H1 (cell line): ENCODE data around the gene FRMD4A. TPM values are rescaled to one million over a fixed set of nuclear protein-coding genes. Genes with fewer than 3 reads are reported as not detected.

Source experiments
- CTCF ChIA-PET: fragments of 300-600 bp; sonication (Branson Sonifier 250); formaldehyde crosslinking; loops from one replicate; lab custom pipeline; 2021; ENCODE audit not compliant: partially characterized antibody; lab: Charles Lee
- POLR2A ChIA-PET: fragments of 300-600 bp; sonication (Branson Sonifier 250); formaldehyde crosslinking; loops from one replicate; lab custom pipeline; 2021; ENCODE audit warnings: inconsistent platforms; ENCODE audit not compliant: partially characterized antibody; lab: Charles Lee
- DNase-seq, 2 experiments: peaks; one replicate each; pipeline versions ENCODE4 v3.0.0 to v3.0.0-alpha.2; 2010 to 2022; ENCODE audit warnings: low spot score in 2 of 2, low read depth in 1 of 2, mixed read lengths in 1 of 2
- FAIRE-seq: peaks from 2 replicates; lab custom pipeline; 2011; peaks lifted over from hg19 to GRCh38; lab: Jason Lieb, UNC
- H2AFZ ChIP-seq: 2 replicates; pipeline ENCODE4 v1.8.1; 2012; ENCODE audit warnings: low read length, inconsistent platforms
- H2AK5ac ChIP-seq: 2 replicates; pipeline ENCODE4 v1.6.1; 2013; ENCODE audit warnings: low read depth, low read length
- H2BK120ac ChIP-seq: replicated peaks from 2 replicates; pipeline ENCODE3; 2013; ENCODE audit warnings: low read depth, low read length, inconsistent platforms
- H2BK12ac ChIP-seq: 2 replicates; pipeline ENCODE4 v1.6.1; 2013; ENCODE audit warnings: low read depth, low read length
- H2BK15ac ChIP-seq: 2 replicates; pipeline ENCODE4 v1.6.1; 2013; ENCODE audit warnings: low read length
- H2BK20ac ChIP-seq: 2 replicates; pipeline ENCODE4 v1.6.1; 2013; ENCODE audit warnings: low read length
- H2BK5ac ChIP-seq: 2 replicates; pipeline ENCODE4 v1.6.1; 2013; ENCODE audit warnings: low read depth, low read length
- H3K14ac ChIP-seq: 2 replicates; pipeline ENCODE4 v1.6.1; 2013; ENCODE audit warnings: inconsistent platforms; ENCODE audit not compliant: insufficient read length
- H3K18ac ChIP-seq: 2 replicates; pipeline ENCODE4 v1.6.1; 2013; ENCODE audit warnings: low read length; ENCODE audit errors: extremely low read depth
- H3K23ac ChIP-seq: 2 replicates; pipeline ENCODE4 v1.6.1; 2013; ENCODE audit warnings: inconsistent platforms; ENCODE audit not compliant: insufficient read length
- H3K23me2 ChIP-seq: 2 replicates; pipeline ENCODE4 v1.6.1; 2013; ENCODE audit warnings: low read depth, low read length
- H3K27ac ChIP-seq: 2 replicates; pipeline ENCODE4 v1.6.1; 2011; ENCODE audit warnings: low read depth, low read length, inconsistent platforms
- H3K27me3 ChIP-seq, 4 experiments: replicated peaks in 1 of 4; 1 replicate in 1 of 4; 2 replicates in 3 of 4; pipeline versions ENCODE4 v1.6.1 to v1.8.1; 2011 to 2013; ENCODE audit warnings: low read length in 3 of 4, mild to moderate bottlenecking in 3 of 4, inconsistent platforms in 2 of 4, mixed read lengths in 2 of 4, moderate library complexity in 1 of 4; ENCODE audit not compliant: control insufficient read depth in 3 of 4, insufficient read depth in 3 of 4; ENCODE audit errors: extremely low read depth in 1 of 4
- H3K36me3 ChIP-seq, 4 experiments: 2 replicates each; pipeline versions ENCODE4 v1.6.1 to v1.8.1; 2011 to 2013; ENCODE audit warnings: mild to moderate bottlenecking in 4 of 4, low read length in 3 of 4, moderate library complexity in 2 of 4, control low read depth in 1 of 4, inconsistent platforms in 1 of 4; ENCODE audit not compliant: insufficient read depth in 4 of 4, control insufficient read depth in 2 of 4
- H3K4ac ChIP-seq: replicated peaks from 2 replicates; pipeline ENCODE3; 2013; ENCODE audit warnings: low read length, low read depth, mixed read lengths, inconsistent platforms; ENCODE audit not compliant: insufficient read length
- H3K4me1 ChIP-seq, 4 experiments: replicated peaks in 1 of 4; 1 replicate in 1 of 4; 2 replicates in 3 of 4; pipeline versions ENCODE4 v1.6.1 to v1.8.1; 2011 to 2013; ENCODE audit warnings: low read length in 3 of 4, inconsistent platforms in 2 of 4, mixed read lengths in 1 of 4; ENCODE audit not compliant: insufficient read depth in 4 of 4, control insufficient read depth in 3 of 4
- H3K4me2 ChIP-seq, 2 experiments: 2 replicates each; pipeline versions ENCODE4 v1.6.1 to v1.8.1; 2011 to 2013; ENCODE audit warnings: low read depth in 2 of 2, low read length in 2 of 2, control low read depth in 1 of 2, inconsistent platforms in 1 of 2, mild to moderate bottlenecking in 1 of 2; ENCODE audit not compliant: insufficient read depth in 1 of 2
- H3K4me3 ChIP-seq, 4 experiments: fragments of 200-600, 300-600 bp in 1 of 4; sonication (generic), shearing (Covaris generic), sonication (Bioruptor Twin) in 1 of 4; 2 replicates each; pipeline versions ENCODE4 v1.5.1 to v1.8.1; 2011 to 2016; ENCODE audit warnings: low read length in 4 of 4, low read depth in 3 of 4, control low read depth in 2 of 4, inconsistent platforms in 2 of 4, mild to moderate bottlenecking in 2 of 4, mixed read lengths in 1 of 4, moderate library complexity in 1 of 4; ENCODE audit not compliant: insufficient read depth in 2 of 4; ENCODE audit errors: extremely low read depth in 1 of 4
- H3K56ac ChIP-seq: replicated peaks from 2 replicates; pipeline ENCODE3; 2013; ENCODE audit warnings: low read depth, mild to moderate bottlenecking, mixed read lengths, low read length, inconsistent platforms; ENCODE audit not compliant: insufficient read length
- H3K79me1 ChIP-seq: 2 replicates; pipeline ENCODE4 v1.6.1; 2013; ENCODE audit warnings: low read depth, low read length, control low read depth
- H3K79me2 ChIP-seq, 2 experiments: 2 replicates each; pipeline versions ENCODE4 v1.6.1 to v1.8.1; 2012 to 2013; ENCODE audit warnings: low read length in 2 of 2, mild to moderate bottlenecking in 2 of 2, inconsistent platforms in 1 of 2; ENCODE audit not compliant: insufficient read depth in 2 of 2, control insufficient read depth in 1 of 2
- H3K9ac ChIP-seq, 4 experiments: replicated peaks in 1 of 4; 1 replicate in 1 of 4; 2 replicates in 3 of 4; pipeline versions ENCODE4 v1.6.1 to v1.8.1; 2011 to 2013; ENCODE audit warnings: low read depth in 3 of 4, low read length in 3 of 4, control low read depth in 2 of 4, mild to moderate bottlenecking in 2 of 4, moderate library complexity in 2 of 4, inconsistent platforms in 1 of 4; ENCODE audit errors: extremely low read depth in 1 of 4
- H3K9me3 ChIP-seq, 2 experiments: 2 replicates each; pipeline versions ENCODE4 v1.6.1 to v1.8.1; 2012 to 2013; ENCODE audit warnings: mild to moderate bottlenecking in 2 of 2, moderate library complexity in 2 of 2, control low read depth in 1 of 2, inconsistent platforms in 1 of 2, low read depth in 1 of 2, low read length in 1 of 2, mixed read lengths in 1 of 2; ENCODE audit not compliant: insufficient read depth in 2 of 2
- H4K20me1 ChIP-seq, 2 experiments: replicated peaks in 1 of 2; 2 replicates each; pipeline versions ENCODE3 to v1.8.1; 2011 to 2013; ENCODE audit warnings: inconsistent platforms in 2 of 2, low read length in 2 of 2, mild to moderate bottlenecking in 1 of 2; ENCODE audit not compliant: insufficient read depth in 2 of 2, control insufficient read depth in 1 of 2
- H4K5ac ChIP-seq: 2 replicates; pipeline ENCODE4 v1.6.1; 2013; ENCODE audit warnings: low read length, low read depth, mixed read lengths, inconsistent platforms; ENCODE audit not compliant: insufficient read length
- H4K8ac ChIP-seq: 2 replicates; pipeline ENCODE4 v1.8.0; 2013; ENCODE audit warnings: mild to moderate bottlenecking, moderate library complexity, low read length, inconsistent platforms; ENCODE audit not compliant: insufficient read depth; ENCODE audit errors: extremely low read depth
- H4K91ac ChIP-seq: replicated peaks from 2 replicates; pipeline ENCODE3; 2013; ENCODE audit warnings: low read length, mixed read lengths, inconsistent platforms; ENCODE audit not compliant: insufficient read length
- CEBPB ChIP-seq: IDR thresholded peaks from 2 replicates; pipeline ENCODE4 v1.6.1; 2012; ENCODE audit warnings: low read depth, low read length
- RXRA ChIP-seq: IDR thresholded peaks from 2 replicates; pipeline ENCODE4 v1.6.1; 2011; ENCODE audit warnings: low read depth, mild to moderate bottlenecking, low read length, moderate library complexity; ENCODE audit not compliant: insufficient read depth
- SAP30 ChIP-seq: fragments of 300-600 bp; sonication (generic); IDR thresholded peaks from 2 replicates; pipeline ENCODE4 v1.7.1; 2012; ENCODE audit warnings: low read length, moderate library complexity, mild to moderate bottlenecking, inconsistent platforms; ENCODE audit not compliant: insufficient read depth, insufficient replicate concordance
- TBP ChIP-seq: IDR thresholded peaks from 2 replicates; pipeline ENCODE4 v1.6.1; 2011; ENCODE audit warnings: low read depth, low read length, improper control_type of control experiment
- YY1 ChIP-seq: IDR thresholded peaks from 2 replicates; pipeline ENCODE4 v1.6.1; 2011; ENCODE audit warnings: low read depth, mild to moderate bottlenecking, low read length
- WGBS, 2 experiments: shearing (Covaris generic) in 1 of 2; methylation state at CpG; one replicate each; pipeline versions ENCODE4 v1.1.6 to v1.1.7; 2013 to 2015; ENCODE audit warnings: low lambda C conversion rate in 2 of 2, mixed read lengths in 2 of 2, inconsistent platforms in 1 of 2, low coverage in 1 of 2, missing lambda C conversion rate in 1 of 2; ENCODE audit not compliant: insufficient replicate concordance in 2 of 2, insufficient coverage in 1 of 2, insufficient read length in 1 of 2; ENCODE audit errors: extremely low coverage in 1 of 2, missing lambda C conversion rate in 1 of 2; 5-methylcytosine and 5-hydroxymethylcytosine counted together
- polyA plus RNA-seq, 7 experiments: library from polyadenylated mRNA; depleted of rRNA in 3 of 7; stranded (reverse) in 5 of 7; unstranded in 2 of 7; fragments of >200 nt in 5 of 7; fragments of 200-250 nt in 2 of 7; gene quantifications; 1 replicate in 5 of 7; 2 replicates in 1 of 7; 4 replicates in 1 of 7; pipeline versions ENCODE4 v1.2.1 to v1.2.3, GENCODE V29; 2011 to 2013; ENCODE audit warnings: missing spikeins in 2 of 7, mixed read lengths in 2 of 7
- total RNA-seq: library from RNA; stranded (reverse); fragmentation: NEBNext Ultra II Directional; extraction: Animal tissue kit (Norgen Biotek cat#: 25700); gene quantifications from 2 replicates; pipeline ENCODE4 v1.2.1, GENCODE V29; 2021
- TF ChIP-seq, protein P1 (sequence below): IDR thresholded peaks from 2 replicates; pipeline ENCODE4 v1.6.1; 2011; ENCODE audit warnings: low read length, improper control_type of control experiment
- TF ChIP-seq, protein P2 (sequence below), 3 experiments: IDR thresholded peaks; 1 replicate in 2 of 3; 2 replicates in 1 of 3; pipeline versions ENCODE4 v1.5.1 to v1.6.1; 2011; ENCODE audit warnings: low read length in 3 of 3, mild to moderate bottlenecking in 3 of 3, inconsistent platforms in 2 of 3, low read depth in 1 of 3, moderate library complexity in 1 of 3; ENCODE audit not compliant: insufficient read depth in 1 of 3; ENCODE audit errors: control extremely low read depth in 1 of 3

Gene FRMD4A
- total and polyA plus RNA-seq, 2 of the 8 experiments (the other 6 are each of a cell fraction or from before 2014, with no cell fraction given) = 38.6 to 39.6 TPM

DNA sequence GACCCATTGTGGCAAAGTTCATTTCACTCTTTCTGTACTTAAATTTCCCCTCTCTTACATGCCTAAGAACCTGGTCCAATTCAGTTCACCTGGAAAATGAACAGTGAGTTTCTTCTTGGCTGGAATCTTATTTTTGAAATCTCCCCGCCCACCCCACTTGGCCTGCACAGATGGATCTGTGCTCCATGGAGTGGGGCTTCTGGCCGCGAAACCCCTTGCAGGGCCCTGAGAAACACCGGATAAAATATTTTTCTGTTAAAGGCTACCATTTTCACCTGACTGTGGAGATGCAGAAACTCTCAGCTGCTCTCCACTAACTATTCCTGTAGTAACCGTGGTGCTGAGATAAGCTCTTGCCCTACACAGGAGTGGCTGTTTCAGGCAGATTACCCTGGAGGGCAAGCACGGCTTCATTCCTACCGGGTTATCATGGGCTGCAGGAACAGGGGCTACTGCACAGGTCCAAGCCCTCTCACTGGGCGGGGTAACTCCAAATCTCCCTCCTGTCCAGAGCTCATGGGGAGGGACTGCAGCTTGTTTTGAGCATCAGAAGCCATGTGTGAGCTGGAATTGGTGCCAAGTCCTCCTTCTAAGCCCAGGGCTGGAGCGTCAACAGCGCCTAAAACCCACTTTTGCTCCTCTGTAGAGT, 625.1 kb downstream of the FRMD4A start:
- CTCF ChIA-PET = interaction anchor here (1.0 to 2.5 kb wide), 5 partner anchors 11 to 70 kb away, joined by 3 to 12 read pairs (median 4); no protein-coding TSS in a partner anchor
- Histone ChIP-seq H2AK5ac (no peak overlapping the region), H4K20me1 (peaks cover 0 to 4% of the 10 kb centered on the region in 2 experiments), H3K23ac (no peak overlapping the region), H3K23me2 (peaks cover 7% of the 10 kb centered on the region), H3K4me2 (peak overlapping the region; percentile 83 to 86), H2BK5ac (peak overlapping the region; percentile 53; the same call in 1 of the 2 replicates), H4K8ac (no peak overlapping the region), H2AFZ (no peak overlapping the region), H3K36me3 (peaks cover 0 to 12% (median 3%) of the 10 kb centered on the region in 4 experiments; a peak in 6 of 8 replicates), H3K79me2 (peaks cover 0 to 10% of the 10 kb centered on the region in 2 experiments; a peak in 1 of 4 replicates), H3K4ac (peak overlapping the region; percentile 2), H2BK12ac (peak overlapping the region; percentile 10; the same call in 1 of the 2 replicates), H3K9me3 (no peaks in the 10 kb centered on the region), H2BK120ac (no peak overlapping the region), H3K9ac (no peak overlapping the region; a peak in 1 of 7 replicates), H3K4me1 (peaks cover 10 to 31% (median 20%) of the 10 kb centered on the region in 4 experiments), H3K56ac (no peak overlapping the region), H3K27me3 (no peaks in the 10 kb centered on the region), H3K4me3 (peak overlapping the region in 3 of 4 experiments; percentile 40 to 62 (median 48); a peak in 6 of 8 replicates), H3K14ac (no peak overlapping the region), H2BK15ac (no peak overlapping the region), H3K79me1 (no peaks in the 10 kb centered on the region), H3K27ac (peak overlapping the region; percentile 44; the same call in 1 of the 2 replicates), H4K5ac (peak overlapping the region; percentile 44), H3K18ac (0 out of 2 replicates have a peak overlapping the region, but pooled peaks have one; percentile 41), H2BK20ac (0 out of 2 replicates have a peak overlapping the region, but pooled peaks have one; percentile 28), H4K91ac (peak overlapping the region; percentile 45)
- 81% methylated on average over 10 of the region's 10 CpGs; no CpG with 5 or more reads in 1 of the 2 experiments for WGBS, 2 experiments
- POLR2A ChIA-PET = interaction anchor here (0.8 to 1.6 kb wide), 5 partner anchors 9 to 54 kb away, joined by 3 to 5 read pairs (median 4); no protein-coding TSS in a partner anchor
- DNase-seq (no peak), FAIRE-seq (no peak)
- TF ChIP-seq, protein P1, sequence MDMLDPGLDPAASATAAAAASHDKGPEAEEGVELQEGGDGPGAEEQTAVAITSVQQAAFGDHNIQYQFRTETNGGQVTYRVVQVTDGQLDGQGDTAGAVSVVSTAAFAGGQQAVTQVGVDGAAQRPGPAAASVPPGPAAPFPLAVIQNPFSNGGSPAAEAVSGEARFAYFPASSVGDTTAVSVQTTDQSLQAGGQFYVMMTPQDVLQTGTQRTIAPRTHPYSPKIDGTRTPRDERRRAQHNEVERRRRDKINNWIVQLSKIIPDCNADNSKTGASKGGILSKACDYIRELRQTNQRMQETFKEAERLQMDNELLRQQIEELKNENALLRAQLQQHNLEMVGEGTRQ = no peak
- TF ChIP-seq RXRA = no peak
- TF ChIP-seq CEBPB = no peak
- no peak for TF ChIP-seq SAP30
- TF ChIP-seq TBP = no peak
- TF ChIP-seq YY1 = no peak
- TF ChIP-seq, protein P2, sequence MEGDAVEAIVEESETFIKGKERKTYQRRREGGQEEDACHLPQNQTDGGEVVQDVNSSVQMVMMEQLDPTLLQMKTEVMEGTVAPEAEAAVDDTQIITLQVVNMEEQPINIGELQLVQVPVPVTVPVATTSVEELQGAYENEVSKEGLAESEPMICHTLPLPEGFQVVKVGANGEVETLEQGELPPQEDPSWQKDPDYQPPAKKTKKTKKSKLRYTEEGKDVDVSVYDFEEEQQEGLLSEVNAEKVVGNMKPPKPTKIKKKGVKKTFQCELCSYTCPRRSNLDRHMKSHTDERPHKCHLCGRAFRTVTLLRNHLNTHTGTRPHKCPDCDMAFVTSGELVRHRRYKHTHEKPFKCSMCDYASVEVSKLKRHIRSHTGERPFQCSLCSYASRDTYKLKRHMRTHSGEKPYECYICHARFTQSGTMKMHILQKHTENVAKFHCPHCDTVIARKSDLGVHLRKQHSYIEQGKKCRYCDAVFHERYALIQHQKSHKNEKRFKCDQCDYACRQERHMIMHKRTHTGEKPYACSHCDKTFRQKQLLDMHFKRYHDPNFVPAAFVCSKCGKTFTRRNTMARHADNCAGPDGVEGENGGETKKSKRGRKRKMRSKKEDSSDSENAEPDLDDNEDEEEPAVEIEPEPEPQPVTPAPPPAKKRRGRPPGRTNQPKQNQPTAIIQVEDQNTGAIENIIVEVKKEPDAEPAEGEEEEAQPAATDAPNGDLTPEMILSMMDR (IDR thresholded peaks at IDR 0.05; ENCODE audit: control extremely low read depth in 1 of 3, insufficient read depth in 1 of 3, low read depth in 1 of 3, low read length in 3 of 3) = no peak
